PFSK-1 (cell line): Measurements from ENCODE around the gene EXOC6.

ENCODE experiments used
- POLR2AphosphoS5 ChIP-seq: IDR thresholded peaks from 2 replicates; pipeline ENCODE4 v1.6.1; 2012; ENCODE audit warnings: low read depth, mild to moderate bottlenecking, control low read depth, low read length, moderate library complexity
- TAF1 ChIP-seq: IDR thresholded peaks from 2 replicates; pipeline ENCODE4 v1.6.1; 2012; ENCODE audit warnings: low read length, control low read depth, borderline replicate concordance; ENCODE audit not compliant: insufficient read depth
- TF ChIP-seq, protein P1 (sequence below), 2 experiments: IDR thresholded peaks; 2 replicates each; pipeline versions ENCODE4 v1.6.1 to v1.8.0; 2011 to 2012; ENCODE audit warnings: low read depth in 2 of 2, low read length in 2 of 2, control low read depth in 1 of 2, inconsistent platforms in 1 of 2, mild to moderate bottlenecking in 1 of 2, moderate library complexity in 1 of 2; ENCODE audit not compliant: insufficient read depth in 1 of 2

DNA sequence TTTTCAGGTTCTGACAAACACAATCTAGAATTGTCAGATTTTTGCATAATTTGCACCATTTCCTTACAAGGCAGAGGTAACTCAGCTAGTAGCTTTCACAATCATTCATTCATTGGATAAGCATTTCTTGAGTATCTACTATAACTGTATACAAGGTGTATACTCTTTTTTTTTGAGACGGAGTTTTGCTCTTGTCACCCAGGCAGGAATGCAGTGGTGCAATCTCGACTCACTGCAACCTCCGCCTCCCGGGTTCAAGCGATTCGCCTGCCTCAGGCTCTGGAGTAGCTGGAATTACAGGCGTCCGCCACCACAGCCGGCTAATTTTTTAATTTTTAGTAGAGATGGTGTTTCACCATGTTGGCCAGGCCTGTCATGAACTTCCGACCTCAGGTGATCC is 16.2 kb upstream of the EXOC6 start:
- TF ChIP-seq TAF1, result no peak
- TF ChIP-seq POLR2AphosphoS5, result no peak
- TF ChIP-seq, protein P1, sequence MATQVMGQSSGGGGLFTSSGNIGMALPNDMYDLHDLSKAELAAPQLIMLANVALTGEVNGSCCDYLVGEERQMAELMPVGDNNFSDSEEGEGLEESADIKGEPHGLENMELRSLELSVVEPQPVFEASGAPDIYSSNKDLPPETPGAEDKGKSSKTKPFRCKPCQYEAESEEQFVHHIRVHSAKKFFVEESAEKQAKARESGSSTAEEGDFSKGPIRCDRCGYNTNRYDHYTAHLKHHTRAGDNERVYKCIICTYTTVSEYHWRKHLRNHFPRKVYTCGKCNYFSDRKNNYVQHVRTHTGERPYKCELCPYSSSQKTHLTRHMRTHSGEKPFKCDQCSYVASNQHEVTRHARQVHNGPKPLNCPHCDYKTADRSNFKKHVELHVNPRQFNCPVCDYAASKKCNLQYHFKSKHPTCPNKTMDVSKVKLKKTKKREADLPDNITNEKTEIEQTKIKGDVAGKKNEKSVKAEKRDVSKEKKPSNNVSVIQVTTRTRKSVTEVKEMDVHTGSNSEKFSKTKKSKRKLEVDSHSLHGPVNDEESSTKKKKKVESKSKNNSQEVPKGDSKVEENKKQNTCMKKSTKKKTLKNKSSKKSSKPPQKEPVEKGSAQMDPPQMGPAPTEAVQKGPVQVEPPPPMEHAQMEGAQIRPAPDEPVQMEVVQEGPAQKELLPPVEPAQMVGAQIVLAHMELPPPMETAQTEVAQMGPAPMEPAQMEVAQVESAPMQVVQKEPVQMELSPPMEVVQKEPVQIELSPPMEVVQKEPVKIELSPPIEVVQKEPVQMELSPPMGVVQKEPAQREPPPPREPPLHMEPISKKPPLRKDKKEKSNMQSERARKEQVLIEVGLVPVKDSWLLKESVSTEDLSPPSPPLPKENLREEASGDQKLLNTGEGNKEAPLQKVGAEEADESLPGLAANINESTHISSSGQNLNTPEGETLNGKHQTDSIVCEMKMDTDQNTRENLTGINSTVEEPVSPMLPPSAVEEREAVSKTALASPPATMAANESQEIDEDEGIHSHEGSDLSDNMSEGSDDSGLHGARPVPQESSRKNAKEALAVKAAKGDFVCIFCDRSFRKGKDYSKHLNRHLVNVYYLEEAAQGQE (IDR thresholded peaks at IDR 0.05; ENCODE audit: insufficient read depth in 1 of 2, low read depth in 2 of 2, low read length in 2 of 2), result no peak
